ENCODE measurements around the gene SLC45A1.

Gene SLC45A1

GRCh38 chr1:8333246-8333987, 15.5 kb downstream of the SLC45A1 start:
- Histone ChIP-seq H2AK5ac (ENCODE audit: low read length) (no peak overlapping the region), H2BK12ac (ENCODE audit: low read length) (no peak overlapping the region), H2AFZ (ENCODE audit: insufficient read depth, low read length, poor library complexity) (no peak overlapping the region), H3K27ac (ENCODE audit: low read depth, low read length) (no peak overlapping the region), H4K8ac (ENCODE audit: low read depth, low read length) (no peak overlapping the region), H3K27me3 (ENCODE audit: insufficient read depth, low read length) (no peaks in the 10 kb centered on the region), H3K14ac (ENCODE audit: low read length) (no peak overlapping the region), H3K36me3 (ENCODE audit: control insufficient read depth in 1 of 2, insufficient read depth in 2 of 2, low read length in 2 of 2) (no peaks in the 10 kb centered on the region), H3K79me2 (ENCODE audit: control insufficient read depth, insufficient read depth, low read length, poor library complexity) (no peaks in the 10 kb centered on the region), H3K79me1 (ENCODE audit: low read length) (no peaks in the 10 kb centered on the region), H3K18ac (ENCODE audit: low read length) (no peak overlapping the region), H3K4ac (ENCODE audit: low read depth, low read length) (no peak overlapping the region), H3K4me3 (ENCODE audit: low read depth, low read length) (no peak overlapping the region), H2BK120ac (ENCODE audit: insufficient read depth, low read length, poor library complexity) (no peak overlapping the region), H3K4me2 (ENCODE audit: low read length) (no peak overlapping the region), H2BK5ac (ENCODE audit: low read depth, low read length, poor library complexity) (no peak overlapping the region), H3K9ac (ENCODE audit: low read length) (no peak overlapping the region), H3K23ac (ENCODE audit: low read length) (no peak overlapping the region), H4K91ac (ENCODE audit: low read depth, low read length) (no peak overlapping the region), H4K12ac (ENCODE audit: low read depth, low read length) (no peak overlapping the region), H3K4me1 (ENCODE audit: control insufficient read depth in 1 of 2, insufficient read depth in 2 of 2, low read length in 2 of 2) (peaks cover 0 to 2% of the 10 kb centered on the region in 2 experiments), H3K9me3 (ENCODE audit: insufficient read depth, low read depth, low read length) (peaks cover 3% of the 10 kb centered on the region)
- WGBS (ENCODE audit: extremely low coverage, insufficient coverage, insufficient read length) = no CpG with 5 or more reads among the region's 16 CpGs
- no peak for DNase-seq

- Histone ChIP-seq H2BK5ac (ENCODE audit: low read depth, low read length, poor library complexity) (no peak overlapping the region), H3K4me1 (ENCODE audit: control insufficient read depth in 1 of 2, insufficient read depth in 2 of 2, low read length in 2 of 2) (peaks cover 0 to 2% of the 10 kb centered on the region in 2 experiments), H4K8ac (ENCODE audit: low read depth, low read length) (no peak overlapping the region), H2BK120ac (ENCODE audit: insufficient read depth, low read length, poor library complexity) (no peak overlapping the region), H3K79me1 (ENCODE audit: low read length) (no peaks in the 10 kb centered on the region), H2BK12ac (ENCODE audit: low read length) (no peak overlapping the region), H3K4me3 (ENCODE audit: low read depth, low read length) (no peak overlapping the region), H3K14ac (ENCODE audit: low read length) (no peak overlapping the region), H3K18ac (ENCODE audit: low read length) (no peak overlapping the region), H3K9ac (ENCODE audit: low read length) (no peak overlapping the region), H3K27me3 (ENCODE audit: insufficient read depth, low read length) (no peaks in the 10 kb centered on the region), H4K91ac (ENCODE audit: low read depth, low read length) (no peak overlapping the region), H3K23ac (ENCODE audit: low read length) (no peak overlapping the region), H3K36me3 (ENCODE audit: control insufficient read depth in 1 of 2, insufficient read depth in 2 of 2, low read length in 2 of 2) (no peaks in the 10 kb centered on the region), H2AFZ (ENCODE audit: insufficient read depth, low read length, poor library complexity) (no peak overlapping the region), H3K27ac (ENCODE audit: low read depth, low read length) (no peak overlapping the region), H3K79me2 (ENCODE audit: control insufficient read depth, insufficient read depth, low read length, poor library complexity) (no peaks in the 10 kb centered on the region), H3K4ac (ENCODE audit: low read depth, low read length) (no peak overlapping the region), H2AK5ac (ENCODE audit: low read length) (no peak overlapping the region), H3K4me2 (ENCODE audit: low read length) (no peak overlapping the region), H4K12ac (ENCODE audit: low read depth, low read length) (no peak overlapping the region), H3K9me3 (ENCODE audit: insufficient read depth, low read depth, low read length) (peaks cover 3% of the 10 kb centered on the region)
- no CpG with 5 or more reads among the region's 24 CpGs for WGBS (ENCODE audit: extremely low coverage, insufficient coverage, insufficient read length)
- DNase-seq = no peak
Observed at GRCh38 chr1:8334106-8334851, 16.4 kb downstream of the SLC45A1 start.

GRCh38 chr1:8335246-8335645, 17.3 kb downstream of the SLC45A1 start:
- H3K9me3 ChIP-seq (ENCODE audit: insufficient read depth, low read depth, low read length) = peaks cover 3% of the 10 kb centered on the region
- no peak overlapping the region for H3K27ac ChIP-seq (ENCODE audit: low read depth, low read length)
- no peak overlapping the region for H3K4me2 ChIP-seq (ENCODE audit: low read length)
- no peak overlapping the region for H2BK120ac ChIP-seq (ENCODE audit: insufficient read depth, low read length, poor library complexity)
- H4K91ac ChIP-seq (ENCODE audit: low read depth, low read length) = no peak overlapping the region
- H3K4me1 ChIP-seq (ENCODE audit: control insufficient read depth in 1 of 2, insufficient read depth in 2 of 2, low read length in 2 of 2) = no peaks in the 10 kb centered on the region
- H3K4ac ChIP-seq (ENCODE audit: low read depth, low read length) = no peak overlapping the region
- no CpG with 5 or more reads among the region's 27 CpGs for WGBS (ENCODE audit: extremely low coverage, insufficient coverage, insufficient read length)
- H3K9ac ChIP-seq (ENCODE audit: low read length) = no peak overlapping the region
- H3K14ac ChIP-seq (ENCODE audit: low read length) = no peak overlapping the region
- no peak overlapping the region for H3K23ac ChIP-seq (ENCODE audit: low read length)
- no peak overlapping the region for H2BK5ac ChIP-seq (ENCODE audit: low read depth, low read length, poor library complexity)
- H2AFZ ChIP-seq (ENCODE audit: insufficient read depth, low read length, poor library complexity) = no peak overlapping the region
- no peaks in the 10 kb centered on the region for H3K36me3 ChIP-seq (ENCODE audit: control insufficient read depth in 1 of 2, insufficient read depth in 2 of 2, low read length in 2 of 2)
- H4K8ac ChIP-seq (ENCODE audit: low read depth, low read length) = no peak overlapping the region
- H3K79me1 ChIP-seq (ENCODE audit: low read length) = no peaks in the 10 kb centered on the region
- no peak overlapping the region for H2BK12ac ChIP-seq (ENCODE audit: low read length)
- H3K79me2 ChIP-seq (ENCODE audit: control insufficient read depth, insufficient read depth, low read length, poor library complexity) = no peaks in the 10 kb centered on the region
- no peaks in the 10 kb centered on the region for H3K27me3 ChIP-seq (ENCODE audit: insufficient read depth, low read length)
- H4K12ac ChIP-seq (ENCODE audit: low read depth, low read length) = no peak overlapping the region
- H3K4me3 ChIP-seq (ENCODE audit: low read depth, low read length) = no peak overlapping the region
- no peak overlapping the region for H2AK5ac ChIP-seq (ENCODE audit: low read length)
- H3K18ac ChIP-seq (ENCODE audit: low read length) = no peak overlapping the region
- no peak for DNase-seq

GRCh38 chr1:8337776-8338525, 20.0 kb downstream of the SLC45A1 start:
- H3K23ac ChIP-seq (ENCODE audit: low read length) = no peak overlapping the region
- no peak overlapping the region for H3K4me2 ChIP-seq (ENCODE audit: low read length)
- no peak overlapping the region for H3K14ac ChIP-seq (ENCODE audit: low read length)
- no peaks in the 10 kb centered on the region for H3K36me3 ChIP-seq (ENCODE audit: control insufficient read depth in 1 of 2, insufficient read depth in 2 of 2, low read length in 2 of 2)
- H3K4me3 ChIP-seq (ENCODE audit: low read depth, low read length) = no peak overlapping the region
- H2AK5ac ChIP-seq (ENCODE audit: low read length) = no peak overlapping the region
- peaks cover under 1% of the 10 kb centered on the region for H3K79me1 ChIP-seq (ENCODE audit: low read length)
- H2BK12ac ChIP-seq (ENCODE audit: low read length) = no peak overlapping the region
- no peak overlapping the region for H2BK5ac ChIP-seq (ENCODE audit: low read depth, low read length, poor library complexity)
- no peak overlapping the region for H3K4ac ChIP-seq (ENCODE audit: low read depth, low read length)
- peaks cover 3% of the 10 kb centered on the region for H3K9me3 ChIP-seq (ENCODE audit: insufficient read depth, low read depth, low read length)
- no peaks in the 10 kb centered on the region for H3K4me1 ChIP-seq (ENCODE audit: control insufficient read depth in 1 of 2, insufficient read depth in 2 of 2, low read length in 2 of 2)
- no peak overlapping the region for H4K12ac ChIP-seq (ENCODE audit: low read depth, low read length)
- no peaks in the 10 kb centered on the region for H3K27me3 ChIP-seq (ENCODE audit: insufficient read depth, low read length)
- no peak overlapping the region for H3K18ac ChIP-seq (ENCODE audit: low read length)
- DNase-seq = no peak
- H3K27ac ChIP-seq (ENCODE audit: low read depth, low read length) = no peak overlapping the region
- H3K9ac ChIP-seq (ENCODE audit: low read length) = no peak overlapping the region
- H2BK120ac ChIP-seq (ENCODE audit: insufficient read depth, low read length, poor library complexity) = no peak overlapping the region
- H3K79me2 ChIP-seq (ENCODE audit: control insufficient read depth, insufficient read depth, low read length, poor library complexity) = no peaks in the 10 kb centered on the region
- no peak overlapping the region for H4K8ac ChIP-seq (ENCODE audit: low read depth, low read length)
- H2AFZ ChIP-seq (ENCODE audit: insufficient read depth, low read length, poor library complexity) = no peak overlapping the region
- no CpG with 5 or more reads among the region's 25 CpGs for WGBS (ENCODE audit: extremely low coverage, insufficient coverage, insufficient read length)
- H4K91ac ChIP-seq (ENCODE audit: low read depth, low read length) = no peak overlapping the region

Data from trophoblast cell (in vitro differentiated cells and primary cell).